ENCODE data around the gene BTBD16.

Gene BTBD16

GRCh38 chr10:122328676-122329075 is 57.6 kb downstream of the BTBD16 start:
- no peak for TF ChIP-seq CTCF (IDR thresholded peaks at IDR 0.05; ENCODE audit: low read depth, low read length, missing control alignments)

GRCh38 chr10:122329416-122329815 is 58.3 kb downstream of the BTBD16 start:
- no peak for TF ChIP-seq CTCF (IDR thresholded peaks at IDR 0.05; ENCODE audit: low read depth, low read length, missing control alignments)
- no peak overlapping the region for H3K4me3 ChIP-seq (replicated peaks; ENCODE audit: low read depth, low read length)
- no peak for DNase-seq (ENCODE audit: extremely low read depth, low read depth)

More at GRCh38 chr10:122328676-122329075, 57.6 kb downstream of the BTBD16 start:
- H3K4me3 ChIP-seq (replicated peaks; ENCODE audit: low read depth, low read length): no peak overlapping the region
- no peak for DNase-seq (ENCODE audit: extremely low read depth, low read depth)

GRCh38 chr10:122331100-122331499 is 60.0 kb downstream of the BTBD16 start:
- no peak for DNase-seq (ENCODE audit: extremely low read depth, low read depth)
- H3K4me3 ChIP-seq (replicated peaks; ENCODE audit: low read depth, low read length): no peak overlapping the region
- TF ChIP-seq CTCF (IDR thresholded peaks at IDR 0.05; ENCODE audit: low read depth, low read length, missing control alignments): no peak

- no peak for TF ChIP-seq CTCF (IDR thresholded peaks at IDR 0.05; ENCODE audit: low read depth, low read length, missing control alignments)
- no peak overlapping the region for H3K4me3 ChIP-seq (replicated peaks; ENCODE audit: low read depth, low read length)
- no peak for DNase-seq (ENCODE audit: extremely low read depth, low read depth)
Measured at GRCh38 chr10:122331615-122332446, 60.7 kb downstream of the BTBD16 start.

GRCh38 chr10:122333037-122333436 is 61.9 kb downstream of the BTBD16 start:
- no peak for DNase-seq (ENCODE audit: extremely low read depth, low read depth)
- no peak overlapping the region for H3K4me3 ChIP-seq (replicated peaks; ENCODE audit: low read depth, low read length)
- TF ChIP-seq CTCF (IDR thresholded peaks at IDR 0.05; ENCODE audit: low read depth, low read length, missing control alignments): no peak

- TF ChIP-seq CTCF (IDR thresholded peaks at IDR 0.05; ENCODE audit: low read depth, low read length, missing control alignments): no peak
- DNase-seq (ENCODE audit: extremely low read depth, low read depth): no peak
- H3K4me3 ChIP-seq (replicated peaks; ENCODE audit: low read depth, low read length): no peak overlapping the region
Measured at GRCh38 chr10:122336332-122336731, 65.2 kb downstream of the BTBD16 start.

Measured in HFF-Myc (cell line).